GM18867 (cell line): ENCODE measurements around the gene ARHGAP45.

Experiments used
- ATAC-seq: cut with Tn5 transposase; IDR thresholded peaks from one replicate; pipeline ENCODE4 v1.9.1; 2021; ENCODE audit warnings: mild to moderate bottlenecking, moderate library complexity; ENCODE audit not compliant: unreplicated experiment

Gene ARHGAP45

DNA sequence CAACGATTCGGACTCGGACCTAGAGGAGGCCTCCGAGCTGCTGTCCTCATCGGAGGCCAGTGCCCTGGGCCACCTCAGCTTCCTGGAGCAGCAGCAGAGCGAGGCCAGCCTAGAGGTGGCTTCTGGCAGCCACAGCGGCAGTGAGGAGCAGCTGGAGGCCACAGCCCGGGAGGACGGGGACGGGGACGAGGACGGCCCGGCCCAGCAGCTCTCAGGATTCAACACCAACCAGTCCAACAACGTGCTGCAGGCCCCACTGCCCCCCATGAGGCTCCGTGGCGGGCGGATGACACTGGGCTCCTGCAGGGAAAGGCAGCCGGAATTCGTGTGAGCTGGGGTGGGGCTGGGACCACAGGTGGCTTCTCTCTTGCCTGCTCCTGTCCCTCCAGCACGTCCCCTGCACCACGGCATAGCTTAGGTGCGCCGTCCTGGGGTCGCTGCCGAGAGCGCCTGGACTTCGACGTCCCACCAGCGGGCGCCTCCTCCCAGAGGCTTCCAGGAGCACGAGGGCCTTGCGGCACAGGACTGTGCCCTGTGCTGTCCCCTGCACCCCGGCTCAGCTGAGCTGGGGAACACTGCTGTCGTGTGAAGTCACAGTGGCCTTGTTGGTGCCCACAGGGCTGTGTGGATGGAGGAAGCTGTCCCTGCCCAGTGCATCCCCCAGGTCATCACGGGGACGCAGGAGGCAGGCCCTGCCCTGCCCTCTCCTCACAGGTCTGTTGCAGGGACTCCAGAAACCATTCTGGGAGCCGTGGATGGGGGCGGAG, 18.9 kb downstream of the ARHGAP45 start:
- ATAC-seq = no peak

DNA sequence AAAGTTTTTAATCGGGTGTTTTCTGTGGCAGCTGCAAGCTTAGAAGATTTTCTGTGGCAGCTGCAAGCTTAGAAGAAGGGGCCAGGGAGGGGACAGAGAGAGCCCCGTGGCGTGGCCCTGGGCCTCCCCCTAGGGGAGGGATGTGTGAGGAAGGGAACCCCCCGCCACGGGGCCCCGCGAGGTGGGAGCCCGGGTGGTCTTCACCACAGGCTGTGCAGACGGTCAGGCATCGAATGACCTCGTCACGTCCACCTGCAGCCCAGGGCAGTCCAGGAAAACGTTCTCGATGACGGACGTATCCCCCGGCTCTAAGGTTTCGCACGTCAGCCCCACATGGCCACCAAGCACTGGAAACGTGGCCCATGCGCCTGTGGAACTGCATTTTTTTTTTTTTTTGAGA, 19.6 kb downstream of the ARHGAP45 start:
- ATAC-seq = no peak

DNA sequence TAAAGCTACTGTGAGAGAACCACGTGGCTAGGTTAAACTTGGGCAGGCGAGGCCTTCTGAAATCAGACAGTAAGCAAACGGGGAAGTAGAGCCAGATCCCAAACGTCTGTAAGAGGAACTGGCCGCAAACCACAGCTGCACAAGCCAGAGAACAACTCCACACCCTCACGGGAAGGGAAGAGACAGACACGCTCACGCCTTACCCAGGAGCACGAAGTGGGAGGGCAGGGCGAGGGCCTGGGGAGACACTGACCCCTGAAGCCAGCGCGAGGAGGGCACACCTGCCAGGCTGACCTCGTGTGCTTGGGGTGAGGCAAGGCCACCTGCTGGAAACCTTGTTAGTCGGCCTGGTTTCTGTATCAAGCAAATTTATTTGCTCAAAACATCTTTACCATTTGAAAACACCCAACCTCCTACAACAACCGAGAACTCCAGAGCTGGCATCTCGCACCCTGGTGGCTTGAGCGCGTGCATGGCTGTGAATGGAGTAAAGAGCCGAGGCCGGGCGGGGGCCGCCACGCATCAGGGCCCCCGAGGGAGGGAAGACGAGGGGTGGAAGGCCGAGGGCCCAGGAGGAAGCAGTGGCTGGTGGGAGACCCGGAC, 20.9 kb downstream of the ARHGAP45 start:
- no peak for ATAC-seq

DNA sequence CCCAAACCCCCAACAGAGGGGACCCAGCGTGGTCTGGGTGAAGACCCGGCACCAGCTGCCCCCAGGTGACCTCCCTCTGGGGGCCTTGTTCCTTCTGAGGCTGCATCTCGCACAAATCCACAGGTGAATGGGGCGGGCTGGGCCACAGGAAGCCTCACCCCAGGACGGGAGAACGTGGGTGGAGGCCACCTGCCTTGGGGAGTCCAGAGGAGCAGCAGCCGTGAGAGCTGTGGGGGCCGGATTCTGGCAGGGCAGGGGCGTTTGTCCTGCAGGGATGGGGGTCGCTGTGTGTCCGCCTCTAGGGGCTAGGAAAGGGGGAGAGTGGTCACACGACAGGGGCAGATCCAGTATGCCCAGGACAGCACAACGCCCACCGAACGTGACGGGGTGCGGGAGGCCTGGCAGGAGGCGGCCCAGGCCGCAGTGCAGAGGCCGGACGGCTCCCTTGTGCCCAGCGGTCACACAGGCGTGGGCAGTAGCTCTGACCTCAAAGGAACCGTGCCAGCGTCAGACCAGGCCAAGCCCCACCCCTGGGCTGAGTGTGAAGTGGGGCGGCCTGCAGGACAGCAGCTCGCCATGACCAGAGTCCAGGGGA, 21.5 kb downstream of the ARHGAP45 start:
- ATAC-seq = no peak

DNA sequence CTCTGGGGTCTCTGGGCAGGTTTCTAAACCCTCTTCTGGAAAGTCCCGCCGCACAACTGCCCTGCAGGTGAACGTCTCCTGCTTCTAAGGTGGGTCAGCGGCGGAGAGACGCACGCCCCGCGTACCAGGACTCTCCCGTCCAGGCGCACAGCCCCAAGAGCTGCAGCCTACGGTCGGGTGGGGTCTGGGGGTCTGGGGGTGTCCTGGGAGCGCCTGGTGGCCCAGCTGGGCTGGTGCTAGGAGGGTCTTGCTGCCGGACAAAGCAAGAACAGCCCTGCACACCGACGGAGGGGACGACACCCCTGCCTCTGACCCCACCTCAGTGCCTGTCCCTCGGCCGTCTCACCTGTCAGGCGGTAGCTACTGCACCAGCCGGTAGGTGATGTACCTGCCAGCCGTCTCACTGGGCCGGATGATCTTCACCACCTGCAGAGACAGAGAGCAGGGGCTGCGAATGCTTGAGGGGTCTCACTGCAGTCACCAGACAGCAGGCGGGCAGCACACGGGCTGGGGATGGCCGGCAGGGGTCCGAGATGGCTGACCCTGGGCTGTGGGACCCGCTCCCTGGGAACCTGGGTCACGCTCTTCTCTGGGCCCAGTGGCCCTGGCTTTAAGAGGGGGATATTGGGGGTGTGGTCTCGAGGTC, 22.3 kb downstream of the ARHGAP45 start:
- ATAC-seq = no peak

DNA sequence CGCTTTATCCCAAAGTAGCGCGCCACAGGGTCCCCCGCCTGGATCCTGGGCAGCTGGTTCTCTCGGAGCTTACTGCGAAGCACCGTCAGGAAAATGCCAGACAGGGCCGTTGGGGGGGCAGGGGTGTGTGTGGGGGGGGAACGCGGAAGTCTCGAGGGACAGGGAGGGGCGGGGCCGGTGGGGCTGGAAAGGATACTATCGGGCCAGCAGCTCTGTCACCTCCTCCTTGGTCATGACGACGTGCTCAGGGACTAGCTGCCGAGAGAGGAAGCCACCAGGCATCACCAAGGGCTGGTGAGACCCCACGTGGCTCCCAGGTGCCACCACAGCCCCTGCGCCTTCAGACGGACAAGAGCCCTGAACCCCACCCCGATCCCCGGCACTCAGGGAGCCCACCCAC, 22.9 kb downstream of the ARHGAP45 start:
- ATAC-seq = no peak

DNA sequence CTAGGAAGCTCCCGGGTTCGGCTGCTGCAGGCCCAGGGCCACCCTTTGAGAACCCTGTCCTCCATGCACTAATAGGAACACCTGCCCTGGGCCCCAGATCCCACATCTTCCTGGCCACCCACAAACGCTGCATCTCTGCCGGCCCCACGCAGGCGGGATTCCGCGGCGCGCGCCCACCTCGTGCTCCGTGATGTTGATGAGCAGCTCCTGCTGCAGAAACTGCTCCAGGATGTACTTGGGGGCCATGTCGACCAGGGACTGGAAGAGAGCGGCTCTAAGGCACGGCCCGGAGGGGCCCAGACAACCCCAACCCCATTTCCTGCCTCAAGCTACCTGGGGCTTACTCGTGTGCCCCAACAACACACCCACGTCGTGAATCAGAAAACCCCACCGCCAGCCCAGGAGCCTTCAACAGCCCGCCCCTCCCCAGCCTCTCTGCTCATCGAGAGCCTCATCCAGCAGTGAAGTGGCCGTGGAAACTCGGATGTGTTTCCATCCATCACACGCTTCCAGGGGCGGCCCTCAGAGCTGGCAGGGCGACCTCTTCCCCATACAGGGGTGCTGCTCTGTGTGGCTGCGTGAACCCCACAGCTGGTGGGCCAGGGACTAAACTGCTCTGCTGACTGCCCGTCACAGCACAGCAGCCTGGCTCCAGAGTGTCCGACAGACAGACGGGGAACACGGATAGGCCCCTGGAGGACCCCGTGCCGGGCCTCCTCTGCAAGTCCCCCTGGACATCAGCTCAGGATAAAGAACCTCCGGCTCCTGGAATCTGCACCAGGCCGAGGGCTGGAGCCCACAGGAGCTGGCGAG, 24.0 kb downstream of the ARHGAP45 start:
- ATAC-seq = no peak

DNA sequence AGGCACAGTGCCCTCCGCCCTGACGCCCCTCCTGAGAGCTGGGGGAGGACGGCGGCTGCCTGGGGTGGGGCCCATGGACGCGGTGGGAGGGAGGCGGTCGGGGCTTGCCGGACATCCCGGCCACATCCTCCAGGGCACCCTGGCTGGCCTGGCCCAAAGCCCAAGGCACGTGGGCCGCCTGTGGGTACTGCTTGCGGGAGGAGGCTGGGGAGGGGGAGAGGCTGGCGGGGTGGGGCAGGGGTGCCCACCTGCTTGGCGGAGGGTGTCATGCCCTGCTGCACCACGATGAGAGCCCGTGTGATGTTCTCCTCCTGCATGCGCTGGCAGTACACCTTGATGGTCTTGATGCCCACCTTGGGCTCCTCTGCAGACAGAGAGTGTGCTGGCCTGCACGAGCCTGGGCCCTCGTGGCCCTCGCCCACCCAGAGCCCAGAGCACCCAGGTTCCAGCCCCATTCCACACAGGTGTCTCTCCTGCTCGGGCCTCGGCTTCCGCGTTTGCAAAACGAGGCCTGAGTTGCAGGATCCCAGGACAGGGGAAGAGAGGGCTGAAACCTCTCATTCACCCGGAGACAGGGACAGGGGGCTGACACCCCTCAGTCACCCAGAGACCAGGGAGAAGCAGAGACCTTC, 24.7 kb downstream of the ARHGAP45 start:
- ATAC-seq = no peak

DNA sequence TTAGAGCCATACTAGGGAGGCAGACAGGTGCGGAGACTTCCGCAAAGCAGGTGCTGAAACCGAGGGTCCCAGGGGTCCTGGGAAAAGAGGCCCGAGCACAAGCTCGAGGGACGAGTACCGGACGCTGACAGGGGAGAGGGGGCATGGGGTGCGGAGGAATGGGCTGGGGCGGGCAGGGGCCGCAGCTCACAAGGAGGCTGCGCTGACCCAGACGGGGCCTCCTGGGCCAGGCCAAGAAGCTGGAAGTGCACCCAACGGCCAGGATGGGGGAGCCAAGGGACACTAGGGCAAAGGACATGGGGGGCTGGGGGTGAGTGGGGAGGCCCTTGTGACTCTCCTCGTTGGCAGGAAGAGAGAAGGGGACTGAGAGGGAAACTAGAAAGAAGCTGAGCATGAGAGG, 26.4 kb downstream of the ARHGAP45 start:
- no peak for ATAC-seq

DNA sequence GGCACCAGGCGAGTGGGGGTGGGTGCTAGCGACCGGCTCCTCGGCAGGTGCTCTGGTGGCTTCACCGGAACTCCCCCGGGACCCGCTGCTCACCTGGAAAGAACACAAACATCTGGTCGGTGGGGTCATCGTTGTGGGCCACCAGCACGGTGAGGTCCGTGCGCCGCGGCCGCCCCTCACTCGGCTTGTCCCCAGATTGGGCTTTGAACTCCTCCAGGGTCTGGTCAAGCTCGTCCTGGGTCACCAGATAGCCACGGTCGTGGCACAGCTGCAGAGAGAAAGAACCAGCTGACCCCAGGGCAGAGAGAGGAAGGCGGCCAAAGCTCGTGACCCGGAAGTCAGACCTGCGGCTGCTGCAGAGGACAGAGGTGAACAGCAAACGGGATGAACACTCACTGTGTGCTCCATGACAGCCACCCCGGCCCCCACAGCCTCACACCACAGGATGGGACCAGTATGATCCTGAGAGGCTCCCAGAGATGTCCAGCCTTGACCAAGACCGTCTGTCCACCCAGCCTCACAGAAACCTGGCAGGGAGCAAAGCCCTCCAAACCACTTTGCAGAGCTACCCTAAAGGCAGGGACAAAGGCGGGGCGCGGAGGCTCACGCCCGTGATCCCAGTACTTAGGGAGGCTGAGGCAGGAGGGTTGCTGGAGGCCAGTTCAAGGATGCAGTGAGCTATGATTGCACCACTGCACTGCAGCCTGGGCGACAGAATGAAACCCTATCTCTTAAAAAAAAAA, 27.0 kb downstream of the ARHGAP45 start:
- ATAC-seq = no peak

DNA sequence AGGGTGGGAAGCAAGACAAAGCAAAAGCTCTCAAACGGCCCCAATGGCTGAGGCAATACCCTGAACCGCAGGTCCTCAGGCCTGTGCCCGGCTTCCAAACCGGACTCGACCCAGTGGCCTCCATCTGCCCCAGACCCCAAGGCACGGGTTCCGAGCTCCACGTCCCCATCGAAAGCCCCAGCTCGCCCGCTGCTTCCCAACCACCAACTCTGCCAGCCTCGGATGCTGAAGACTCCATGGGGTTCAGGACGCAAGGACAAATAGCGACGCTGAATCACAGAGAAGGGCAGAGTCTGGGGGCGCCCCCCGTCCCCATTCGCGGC, 27.6 kb downstream of the ARHGAP45 start:
- no peak for ATAC-seq

DNA sequence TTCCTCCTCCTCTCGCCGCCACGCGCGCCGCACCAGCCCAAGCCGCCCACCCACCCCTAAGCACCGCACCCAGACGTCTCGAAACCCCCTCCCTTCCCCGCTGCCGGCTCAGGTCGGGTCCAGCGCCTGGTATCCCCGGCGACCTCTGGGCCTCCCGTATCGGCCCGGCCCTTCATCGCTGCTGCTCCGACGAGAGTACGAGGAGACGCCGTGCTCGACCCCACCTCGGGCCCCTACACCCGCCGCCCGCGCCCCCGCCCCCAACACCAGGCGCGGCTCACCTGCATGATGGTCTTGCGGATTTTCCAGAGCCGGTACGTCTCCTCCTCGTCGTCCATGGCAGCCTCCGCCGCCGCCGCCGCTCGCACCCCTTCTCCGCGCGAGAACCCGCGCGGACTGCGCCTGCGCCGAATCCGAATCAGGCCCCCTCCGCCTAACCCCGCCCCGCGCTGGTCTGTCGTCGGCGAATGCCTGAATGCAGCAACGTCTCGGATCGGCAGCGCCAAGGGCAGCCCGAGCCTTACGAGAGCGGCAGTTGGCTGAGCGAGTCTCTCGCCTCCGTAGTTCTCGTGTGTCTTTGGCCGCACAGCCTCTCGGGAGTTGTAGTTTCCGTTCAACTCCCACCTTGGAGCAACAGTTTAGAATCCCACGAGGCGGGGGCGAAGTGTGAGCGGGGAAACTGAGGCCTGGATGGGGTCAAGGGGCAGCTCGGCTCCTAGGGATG, 28.2 kb downstream of the ARHGAP45 start, which contains the start of gene POLR2E:
Gene POLR2E, minus strand, starts transcription at position 398 of the 724 bp plus-strand sequence. Its CDS starts 60 bp downstream, at position 338.
- ATAC-seq = peak; percentile 82

DNA sequence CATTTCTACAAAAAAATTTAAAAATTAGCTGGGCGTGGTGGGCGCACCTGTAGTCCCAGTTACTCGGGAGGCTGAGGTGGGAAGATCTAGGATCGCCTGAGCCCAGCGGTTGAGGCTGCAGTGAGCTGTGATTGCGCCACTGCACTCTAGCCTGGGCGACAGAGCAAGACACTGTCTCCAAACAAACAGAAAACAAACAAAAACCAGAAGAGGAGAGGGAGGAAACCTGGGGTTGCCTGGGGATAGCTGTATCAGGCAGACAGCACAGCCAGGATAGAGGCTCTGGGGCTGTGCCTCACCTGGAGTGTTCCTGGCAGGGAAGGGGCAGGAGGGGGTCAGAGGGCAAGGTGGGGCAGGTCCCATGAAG, 30.8 kb downstream of the ARHGAP45 start:
- no peak for ATAC-seq

DNA sequence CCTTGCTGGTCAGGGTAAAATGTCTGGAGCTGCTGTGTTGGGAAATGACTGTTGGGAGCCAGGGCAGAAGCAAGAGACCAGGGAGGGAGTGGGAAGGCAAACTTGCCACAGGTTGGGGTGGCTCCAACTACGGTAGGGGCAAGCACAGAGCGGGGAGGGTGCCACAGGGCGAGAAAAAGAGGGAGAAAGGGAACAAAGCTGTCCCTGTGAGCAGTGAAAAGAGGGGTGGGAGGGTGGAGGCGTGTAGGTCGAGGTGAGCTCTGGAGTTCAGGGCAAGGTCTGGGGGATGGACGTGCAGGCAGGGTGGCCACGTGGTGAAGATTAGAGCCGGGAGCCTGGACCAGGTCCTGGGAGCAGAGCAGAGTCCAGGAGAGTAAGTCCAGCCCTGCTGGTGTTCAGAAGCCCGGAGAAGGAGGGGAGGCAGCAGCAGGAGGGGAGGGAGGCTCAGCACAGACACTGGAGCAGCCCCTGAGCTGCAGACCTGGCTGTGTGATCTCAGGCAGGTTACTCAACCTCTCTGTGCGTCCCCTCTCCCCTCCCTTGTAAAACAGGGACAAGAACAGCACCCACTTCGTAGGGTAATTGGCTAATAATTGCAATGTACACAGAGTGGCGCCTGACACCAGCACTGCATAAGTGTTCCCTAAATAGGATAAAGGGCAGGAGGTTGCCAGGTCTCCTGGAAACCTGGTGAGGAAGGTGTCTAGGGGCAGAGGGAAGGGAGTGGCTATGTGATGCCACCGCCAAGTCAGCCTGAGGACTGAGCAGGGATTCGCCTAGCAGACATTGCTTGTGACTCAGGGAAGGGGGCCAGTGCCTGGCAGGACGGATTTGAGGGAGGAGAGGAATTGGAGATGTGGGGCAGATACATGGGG, 31.4 kb downstream of the ARHGAP45 start:
- no peak for ATAC-seq

DNA sequence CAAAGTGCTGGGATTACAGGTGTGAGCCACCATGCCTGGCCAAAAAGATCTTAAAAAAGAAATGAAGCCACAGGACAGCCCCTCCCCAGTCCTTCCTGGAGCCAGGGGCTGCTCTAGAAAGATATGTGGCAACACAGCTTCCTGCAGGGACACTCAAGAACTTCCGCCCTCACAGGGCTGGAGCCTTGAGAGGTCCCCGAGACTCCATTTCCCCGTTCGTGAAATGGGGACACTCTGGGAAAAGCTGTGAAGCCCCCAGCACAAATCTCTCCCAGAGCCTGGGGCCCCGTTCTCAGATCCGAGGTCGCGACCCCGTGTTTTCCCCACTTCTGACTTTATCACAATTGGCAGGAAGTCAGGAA, 34.4 kb downstream of the ARHGAP45 start:
- ATAC-seq = no peak

DNA sequence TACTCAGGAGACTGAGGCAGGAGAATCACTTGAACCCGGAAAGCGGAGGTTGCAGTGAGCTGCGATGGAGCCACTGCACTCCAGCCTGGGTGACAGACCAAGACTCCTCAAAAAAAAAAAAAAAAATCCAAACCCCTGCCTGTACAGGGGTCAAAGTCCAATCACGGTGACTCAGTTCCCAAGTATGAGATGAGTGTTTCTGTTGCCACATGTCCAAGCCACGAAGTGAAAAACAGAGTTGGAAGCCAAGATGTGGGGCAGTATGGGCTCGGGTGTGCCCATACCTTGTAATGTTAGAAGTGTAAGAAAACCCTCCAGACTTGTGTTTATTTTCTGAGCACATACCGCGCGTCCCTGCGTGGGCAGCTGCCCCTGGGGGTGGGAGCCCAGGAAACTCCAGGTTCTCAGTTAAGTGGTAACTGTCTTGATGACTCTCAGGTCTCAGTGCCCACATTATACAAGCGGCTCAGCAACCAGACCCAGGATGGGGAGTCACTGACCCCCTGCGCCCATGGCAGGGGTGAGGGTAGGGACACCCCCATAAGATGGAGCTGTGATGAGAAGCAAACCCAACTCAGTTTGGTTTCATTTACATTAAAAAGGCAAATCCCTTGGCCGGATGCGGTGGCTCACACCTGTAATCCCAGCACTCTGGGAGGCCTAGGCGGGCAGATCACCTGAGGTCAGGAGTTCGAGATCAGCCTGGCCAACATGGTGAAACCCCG, 35.6 kb downstream of the ARHGAP45 start:
- ATAC-seq = no peak

DNA sequence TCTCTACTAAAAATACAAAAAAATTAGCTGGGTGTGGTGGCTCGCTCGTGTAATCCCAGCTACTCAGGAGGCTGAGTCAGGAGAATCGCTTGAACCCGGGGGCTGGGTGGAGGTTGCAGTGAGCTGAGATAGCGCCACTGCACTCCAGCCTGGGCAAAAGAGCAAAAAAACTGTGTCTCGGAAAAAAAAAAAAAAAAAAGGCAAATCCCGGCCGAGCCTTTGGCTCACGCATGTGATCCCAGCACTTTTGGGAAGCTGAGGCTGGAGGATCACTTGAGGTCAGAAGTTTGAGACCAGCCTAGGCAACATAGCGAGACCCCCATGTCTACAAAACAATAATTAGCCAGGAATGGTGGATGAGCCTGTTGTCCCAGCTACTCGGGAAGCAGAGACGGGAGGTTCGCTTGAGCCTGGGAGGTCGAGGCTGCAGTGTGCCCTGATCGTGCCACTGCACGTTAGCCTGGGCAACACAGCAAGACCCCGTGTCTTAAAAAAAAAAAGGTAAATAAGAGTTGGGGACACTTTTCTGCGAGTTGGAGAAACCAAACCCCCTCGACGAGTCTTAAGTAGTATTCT, 36.3 kb downstream of the ARHGAP45 start:
- ATAC-seq = no peak
